ENCODE results near the gene ABL1. TPM values are rescaled to one million over a fixed set of nuclear protein-coding genes. Genes with fewer than 3 reads are reported as not detected.

Gene ABL1
- total RNA-seq, 1 experiment from 2014 or later, result 83.6 TPM

DNA sequence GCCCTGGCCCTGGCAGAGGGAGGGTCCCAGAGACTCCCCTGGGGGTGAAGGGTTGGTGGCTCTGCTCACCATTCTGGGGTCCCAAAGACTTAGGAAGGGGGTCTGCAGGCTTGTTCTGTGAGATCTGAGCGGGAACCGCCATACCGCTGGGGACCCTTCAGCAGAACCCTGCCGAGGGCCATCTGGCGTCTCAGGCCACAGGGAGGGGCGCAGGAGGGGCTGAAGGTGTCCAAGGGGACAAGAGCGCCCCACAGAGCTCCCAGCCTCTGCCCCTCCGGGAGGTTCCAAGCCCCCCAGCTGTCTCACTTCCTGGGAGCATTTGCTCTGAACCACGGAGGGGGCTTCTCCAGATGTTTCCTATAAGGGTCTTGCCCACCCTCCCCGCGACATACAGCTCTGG, 99.2 kb downstream of the ABL1 start:
- peaks cover 8% of the 10 kb centered on the region for H3K23me2 ChIP-seq (ENCODE audit: insufficient read length, low read depth, low read length, poor library complexity, severe bottlenecking)
- no peak for DNase-seq
- H2BK5ac ChIP-seq (ENCODE audit: insufficient read length, low read length), result no peak overlapping the region
- no peak overlapping the region for H2BK20ac ChIP-seq (ENCODE audit: low read depth, low read length, poor library complexity, severe bottlenecking)
- TF ChIP-seq, protein P1, sequence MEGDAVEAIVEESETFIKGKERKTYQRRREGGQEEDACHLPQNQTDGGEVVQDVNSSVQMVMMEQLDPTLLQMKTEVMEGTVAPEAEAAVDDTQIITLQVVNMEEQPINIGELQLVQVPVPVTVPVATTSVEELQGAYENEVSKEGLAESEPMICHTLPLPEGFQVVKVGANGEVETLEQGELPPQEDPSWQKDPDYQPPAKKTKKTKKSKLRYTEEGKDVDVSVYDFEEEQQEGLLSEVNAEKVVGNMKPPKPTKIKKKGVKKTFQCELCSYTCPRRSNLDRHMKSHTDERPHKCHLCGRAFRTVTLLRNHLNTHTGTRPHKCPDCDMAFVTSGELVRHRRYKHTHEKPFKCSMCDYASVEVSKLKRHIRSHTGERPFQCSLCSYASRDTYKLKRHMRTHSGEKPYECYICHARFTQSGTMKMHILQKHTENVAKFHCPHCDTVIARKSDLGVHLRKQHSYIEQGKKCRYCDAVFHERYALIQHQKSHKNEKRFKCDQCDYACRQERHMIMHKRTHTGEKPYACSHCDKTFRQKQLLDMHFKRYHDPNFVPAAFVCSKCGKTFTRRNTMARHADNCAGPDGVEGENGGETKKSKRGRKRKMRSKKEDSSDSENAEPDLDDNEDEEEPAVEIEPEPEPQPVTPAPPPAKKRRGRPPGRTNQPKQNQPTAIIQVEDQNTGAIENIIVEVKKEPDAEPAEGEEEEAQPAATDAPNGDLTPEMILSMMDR (conservative IDR thresholded peaks at IDR 0.05), result no peak
- no peak overlapping the region for H3T11ph ChIP-seq (ENCODE audit: low read length)
- no peak overlapping the region for H4K8ac ChIP-seq (replicated peaks; ENCODE audit: insufficient read length, low read depth, low read length)
- no peak overlapping the region for H3K14ac ChIP-seq (ENCODE audit: insufficient read depth, low read length)
- peaks cover 6% of the 10 kb centered on the region; the same call in 1 of the 2 replicates for H3K27me3 ChIP-seq (ENCODE audit: insufficient read depth, low read length)
- no peaks in the 10 kb centered on the region for H3K79me1 ChIP-seq (ENCODE audit: insufficient read depth, low read depth, low read length, poor library complexity, severe bottlenecking)
- H3K18ac ChIP-seq (ENCODE audit: insufficient read length, low read depth, low read length), result no peak overlapping the region
- H2AK5ac ChIP-seq (ENCODE audit: insufficient read length, low read length), result no peak overlapping the region
- H3K4me3 Mint-ChIP-seq, result no peak overlapping the region
- H3K9me3 ChIP-seq (ENCODE audit: control insufficient read depth, low read depth, low read length), result no peaks in the 10 kb centered on the region
- no peak overlapping the region for H2BK15ac ChIP-seq (ENCODE audit: low read depth, low read length)
- H3K4me1 ChIP-seq (ENCODE audit: insufficient read depth, low read length), result peaks cover 2% of the 10 kb centered on the region; the same call in 1 of the 2 replicates
- H3K36me3 Mint-ChIP-seq (ENCODE audit: insufficient read depth in 1 of 3, low read depth in 3 of 3), result 0 out of 7 replicates have a peak, but pooled peaks cover 0 to 1% (median 0%) of the 10 kb centered on the region in 3 experiments
- no peak overlapping the region for H2AFZ ChIP-seq (ENCODE audit: low read length)
- no peak overlapping the region for H3K4ac ChIP-seq (ENCODE audit: low read depth, low read length)
- no peak overlapping the region for H2BK120ac ChIP-seq (ENCODE audit: low read depth, low read length, poor library complexity, severe bottlenecking)
- no peak overlapping the region for H3K9ac ChIP-seq (ENCODE audit: extremely low read depth, insufficient read length, low read length)
- peaks cover 26% of the 10 kb centered on the region for H3K27me3 Mint-ChIP-seq (ENCODE audit: low read depth)
- no peaks in the 10 kb centered on the region; a peak in 1 of 5 replicates for H3K9me3 Mint-ChIP-seq
- H3K79me2 ChIP-seq (ENCODE audit: insufficient read depth, low read length), result no peaks in the 10 kb centered on the region
- no peak overlapping the region for H4K5ac ChIP-seq (ENCODE audit: insufficient read length, low read depth, low read length)
- H3K4me2 ChIP-seq (ENCODE audit: insufficient read depth, insufficient read length, low read length), result no peak overlapping the region
- H4K20me1 ChIP-seq (ENCODE audit: control insufficient read depth, insufficient read depth, insufficient read length), result no peaks in the 10 kb centered on the region
- no peak overlapping the region for H3K23ac ChIP-seq (ENCODE audit: insufficient read length, low read depth, low read length)
- WGBS (ENCODE audit: extremely low coverage, insufficient read length, low lambda C conversion rate), result no CpG with 5 or more reads among the region's 11 CpGs
- H3K4me1 Mint-ChIP-seq, result peaks cover 44 to 54% of the 10 kb centered on the region in 2 experiments
- H3K27ac Mint-ChIP-seq, result no peak overlapping the region
- no peak overlapping the region for H4K91ac ChIP-seq (ENCODE audit: insufficient read length, low read depth, low read length)
- H3K27ac ChIP-seq (ENCODE audit: insufficient read length, low read depth, low read length), result no peak overlapping the region
- no peak overlapping the region for H2BK12ac ChIP-seq (ENCODE audit: insufficient read length, low read depth, low read length)
- H3K56ac ChIP-seq (ENCODE audit: insufficient read length, low read depth, low read length), result no peak overlapping the region
